ENCODE results near the gene CD8B.
"Not testable (repeated sequence)": the region's sequence is repeated elsewhere in the genome, so short reads cannot be mapped to it uniquely, and the experiment has no call there.

DNA sequence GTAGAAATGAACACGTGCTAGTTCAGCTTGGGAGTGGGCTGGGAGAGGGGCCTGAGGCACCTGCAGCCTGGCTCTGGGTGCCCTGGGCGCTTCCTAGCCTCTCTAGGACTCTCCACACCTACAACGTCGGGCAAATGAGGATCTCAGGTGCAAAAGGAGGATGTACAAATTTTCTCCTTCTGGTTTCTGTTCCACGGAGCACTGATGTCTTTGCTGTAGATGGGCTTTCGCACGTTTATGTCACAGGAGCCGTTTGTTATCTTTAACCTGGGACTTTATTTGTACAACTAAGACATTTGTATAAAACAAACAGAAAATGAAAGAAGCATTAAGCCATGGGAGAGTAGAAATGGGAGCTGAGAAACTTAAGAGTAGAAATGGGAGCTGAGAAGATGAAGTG lies 20.4 kb downstream of the CD8B start:
- TF ChIP-seq, protein P1, sequence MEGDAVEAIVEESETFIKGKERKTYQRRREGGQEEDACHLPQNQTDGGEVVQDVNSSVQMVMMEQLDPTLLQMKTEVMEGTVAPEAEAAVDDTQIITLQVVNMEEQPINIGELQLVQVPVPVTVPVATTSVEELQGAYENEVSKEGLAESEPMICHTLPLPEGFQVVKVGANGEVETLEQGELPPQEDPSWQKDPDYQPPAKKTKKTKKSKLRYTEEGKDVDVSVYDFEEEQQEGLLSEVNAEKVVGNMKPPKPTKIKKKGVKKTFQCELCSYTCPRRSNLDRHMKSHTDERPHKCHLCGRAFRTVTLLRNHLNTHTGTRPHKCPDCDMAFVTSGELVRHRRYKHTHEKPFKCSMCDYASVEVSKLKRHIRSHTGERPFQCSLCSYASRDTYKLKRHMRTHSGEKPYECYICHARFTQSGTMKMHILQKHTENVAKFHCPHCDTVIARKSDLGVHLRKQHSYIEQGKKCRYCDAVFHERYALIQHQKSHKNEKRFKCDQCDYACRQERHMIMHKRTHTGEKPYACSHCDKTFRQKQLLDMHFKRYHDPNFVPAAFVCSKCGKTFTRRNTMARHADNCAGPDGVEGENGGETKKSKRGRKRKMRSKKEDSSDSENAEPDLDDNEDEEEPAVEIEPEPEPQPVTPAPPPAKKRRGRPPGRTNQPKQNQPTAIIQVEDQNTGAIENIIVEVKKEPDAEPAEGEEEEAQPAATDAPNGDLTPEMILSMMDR (IDR thresholded peaks at IDR 0.05): not testable (repeated sequence)
- TF ChIP-seq POLR2A (IDR thresholded peaks at IDR 0.05): not testable (repeated sequence)

Data from body of pancreas (tissue), 4 donors.